Measurements from ENCODE around the gene PRUNE2.

Gene PRUNE2

GRCh38 chr9:76591256-76591950 is 314.5 kb downstream of the PRUNE2 start:
- TF ChIP-seq FOXP2 (optimal IDR thresholded peaks at IDR 0.05; ENCODE audit: borderline replicate concordance, extremely low read depth, extremely low read length, insufficient read depth) (no peak), POLR2AphosphoS5 (IDR thresholded peaks at IDR 0.05; ENCODE audit: low read depth, low read length) (no peak), REST (IDR thresholded peaks at IDR 0.05; ENCODE audit: insufficient read depth in 1 of 2, low read depth in 2 of 2, low read length in 2 of 2) (no peak), TAF1 (IDR thresholded peaks at IDR 0.05; ENCODE audit: borderline replicate concordance, insufficient read depth, low read length) (no peak), SIN3A (IDR thresholded peaks at IDR 0.05; ENCODE audit: borderline replicate concordance, insufficient read depth, low read length) (no peak)

- TF ChIP-seq FOXP2 (optimal IDR thresholded peaks at IDR 0.05; ENCODE audit: borderline replicate concordance, extremely low read depth, extremely low read length, insufficient read depth) = no peak
- no peak for TF ChIP-seq SIN3A (IDR thresholded peaks at IDR 0.05; ENCODE audit: borderline replicate concordance, insufficient read depth, low read length)
- no peak for TF ChIP-seq TAF1 (IDR thresholded peaks at IDR 0.05; ENCODE audit: borderline replicate concordance, insufficient read depth, low read length)
- no peak for TF ChIP-seq POLR2AphosphoS5 (IDR thresholded peaks at IDR 0.05; ENCODE audit: low read depth, low read length)
- TF ChIP-seq REST (IDR thresholded peaks at IDR 0.05; ENCODE audit: insufficient read depth in 1 of 2, low read depth in 2 of 2, low read length in 2 of 2) = no peak
Measured at GRCh38 chr9:76588316-76588715, 317.6 kb downstream of the PRUNE2 start.

GRCh38 chr9:76586390-76587314 is 319.3 kb downstream of the PRUNE2 start:
- TF ChIP-seq TAF1 (IDR thresholded peaks at IDR 0.05; ENCODE audit: borderline replicate concordance, insufficient read depth, low read length) (no peak), POLR2AphosphoS5 (IDR thresholded peaks at IDR 0.05; ENCODE audit: low read depth, low read length) (no peak), REST (IDR thresholded peaks at IDR 0.05; ENCODE audit: insufficient read depth in 1 of 2, low read depth in 2 of 2, low read length in 2 of 2) (no peak), SIN3A (IDR thresholded peaks at IDR 0.05; ENCODE audit: borderline replicate concordance, insufficient read depth, low read length) (no peak), FOXP2 (optimal IDR thresholded peaks at IDR 0.05; ENCODE audit: borderline replicate concordance, extremely low read depth, extremely low read length, insufficient read depth) (no peak)

- TF ChIP-seq TAF1 (IDR thresholded peaks at IDR 0.05; ENCODE audit: borderline replicate concordance, insufficient read depth, low read length) (no peak), FOXP2 (optimal IDR thresholded peaks at IDR 0.05; ENCODE audit: borderline replicate concordance, extremely low read depth, extremely low read length, insufficient read depth) (no peak), SIN3A (IDR thresholded peaks at IDR 0.05; ENCODE audit: borderline replicate concordance, insufficient read depth, low read length) (no peak), REST (IDR thresholded peaks at IDR 0.05; ENCODE audit: insufficient read depth in 1 of 2, low read depth in 2 of 2, low read length in 2 of 2) (no peak), POLR2AphosphoS5 (IDR thresholded peaks at IDR 0.05; ENCODE audit: low read depth, low read length) (no peak)
Measured at GRCh38 chr9:76585487-76586389, 320.2 kb downstream of the PRUNE2 start.
